Measurements from ENCODE around the gene ZSCAN12.

DNA sequence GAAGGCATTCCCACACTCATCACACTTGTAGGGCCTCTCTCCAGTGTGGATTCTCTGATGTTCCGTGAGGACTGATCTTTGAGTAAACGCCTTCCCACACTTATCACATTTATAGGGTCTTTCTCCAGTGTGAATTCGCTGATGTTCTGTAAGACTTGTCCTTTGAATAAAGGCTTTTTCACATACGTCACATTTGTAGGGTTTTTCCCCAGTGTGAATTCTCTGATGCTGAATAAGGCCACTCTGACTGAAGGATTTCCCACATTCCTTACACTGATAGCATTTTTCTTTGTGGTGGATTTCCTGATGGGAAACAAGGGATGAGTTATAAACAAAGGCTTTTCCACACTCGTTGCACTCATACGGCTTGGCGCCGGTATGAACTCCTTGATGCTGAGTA, 8.9 kb downstream of the ZSCAN12 start:
- TF ChIP-seq, protein P1, sequence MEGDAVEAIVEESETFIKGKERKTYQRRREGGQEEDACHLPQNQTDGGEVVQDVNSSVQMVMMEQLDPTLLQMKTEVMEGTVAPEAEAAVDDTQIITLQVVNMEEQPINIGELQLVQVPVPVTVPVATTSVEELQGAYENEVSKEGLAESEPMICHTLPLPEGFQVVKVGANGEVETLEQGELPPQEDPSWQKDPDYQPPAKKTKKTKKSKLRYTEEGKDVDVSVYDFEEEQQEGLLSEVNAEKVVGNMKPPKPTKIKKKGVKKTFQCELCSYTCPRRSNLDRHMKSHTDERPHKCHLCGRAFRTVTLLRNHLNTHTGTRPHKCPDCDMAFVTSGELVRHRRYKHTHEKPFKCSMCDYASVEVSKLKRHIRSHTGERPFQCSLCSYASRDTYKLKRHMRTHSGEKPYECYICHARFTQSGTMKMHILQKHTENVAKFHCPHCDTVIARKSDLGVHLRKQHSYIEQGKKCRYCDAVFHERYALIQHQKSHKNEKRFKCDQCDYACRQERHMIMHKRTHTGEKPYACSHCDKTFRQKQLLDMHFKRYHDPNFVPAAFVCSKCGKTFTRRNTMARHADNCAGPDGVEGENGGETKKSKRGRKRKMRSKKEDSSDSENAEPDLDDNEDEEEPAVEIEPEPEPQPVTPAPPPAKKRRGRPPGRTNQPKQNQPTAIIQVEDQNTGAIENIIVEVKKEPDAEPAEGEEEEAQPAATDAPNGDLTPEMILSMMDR (conservative IDR thresholded peaks at IDR 0.05; ENCODE audit: low read length), result no peak
- no peak for TF ChIP-seq EZH2phosphoT487 (IDR thresholded peaks at IDR 0.05; ENCODE audit: borderline replicate concordance)
